ENCODE measurements around the gene ZMPSTE24.

Gene ZMPSTE24

GRCh38 chr1:40265298-40265697 is 7.3 kb downstream of the ZMPSTE24 start:
- FAIRE-seq, result no peak

DNA sequence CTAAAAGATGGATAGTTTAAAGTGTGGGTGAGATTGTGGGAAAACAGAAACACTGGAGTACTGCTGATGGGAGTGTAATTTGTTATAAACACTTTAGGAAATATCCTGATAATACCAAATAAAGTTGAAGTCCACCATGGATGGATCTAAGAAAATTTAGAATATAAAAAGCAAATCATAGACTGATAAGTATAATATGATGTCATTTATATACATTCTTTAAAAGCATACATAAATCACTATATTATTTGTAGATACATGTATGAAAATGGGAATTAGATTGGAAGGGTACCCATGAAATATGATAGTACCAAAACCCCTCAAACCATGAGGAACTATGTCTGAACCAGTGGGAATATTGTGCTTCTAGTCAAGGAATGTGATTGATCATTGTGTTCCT is 7.9 kb downstream of the ZMPSTE24 start:
- no peak for FAIRE-seq

- FAIRE-seq, result peak; percentile 47
Measured at GRCh38 chr1:40266786-40267535, 8.9 kb downstream of the ZMPSTE24 start.

- no peak for FAIRE-seq
Measured at GRCh38 chr1:40267767-40268187, 9.7 kb downstream of the ZMPSTE24 start.

GRCh38 chr1:40268211-40268610 is 10.2 kb downstream of the ZMPSTE24 start:
- FAIRE-seq, result no peak

DNA sequence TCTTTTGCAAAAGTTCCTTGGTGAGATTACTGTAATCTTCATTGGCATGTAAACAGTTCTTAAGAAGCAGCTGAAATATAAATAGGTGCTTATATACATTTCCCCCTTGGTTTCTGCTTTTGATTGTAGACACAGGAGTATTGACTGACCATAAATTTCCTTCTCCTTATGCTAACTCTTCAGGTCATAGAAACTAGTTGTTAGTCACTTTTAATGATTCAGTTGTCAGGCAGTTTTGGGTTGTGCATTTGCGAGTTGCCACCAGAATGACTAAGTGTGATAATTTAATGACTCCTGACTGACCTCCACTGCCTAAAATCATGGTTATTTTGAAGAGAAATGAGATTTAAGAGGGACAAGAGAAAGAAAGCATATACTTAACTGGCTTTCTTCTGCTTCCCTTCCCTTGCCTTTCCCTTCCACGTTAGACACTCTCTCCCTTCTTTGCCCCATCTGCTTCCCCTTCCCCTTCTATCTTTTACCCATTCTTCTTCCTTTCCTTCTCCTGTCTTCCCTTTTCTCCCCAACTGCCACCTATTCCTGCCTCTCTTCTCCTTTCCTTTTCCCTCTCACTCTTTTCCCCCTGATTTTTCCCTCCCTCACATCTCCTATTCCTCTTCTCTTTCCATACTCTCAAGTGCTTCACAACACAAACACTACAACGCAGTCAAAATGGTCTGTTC is 12.3 kb downstream of the ZMPSTE24 start:
- FAIRE-seq, result no peak

DNA sequence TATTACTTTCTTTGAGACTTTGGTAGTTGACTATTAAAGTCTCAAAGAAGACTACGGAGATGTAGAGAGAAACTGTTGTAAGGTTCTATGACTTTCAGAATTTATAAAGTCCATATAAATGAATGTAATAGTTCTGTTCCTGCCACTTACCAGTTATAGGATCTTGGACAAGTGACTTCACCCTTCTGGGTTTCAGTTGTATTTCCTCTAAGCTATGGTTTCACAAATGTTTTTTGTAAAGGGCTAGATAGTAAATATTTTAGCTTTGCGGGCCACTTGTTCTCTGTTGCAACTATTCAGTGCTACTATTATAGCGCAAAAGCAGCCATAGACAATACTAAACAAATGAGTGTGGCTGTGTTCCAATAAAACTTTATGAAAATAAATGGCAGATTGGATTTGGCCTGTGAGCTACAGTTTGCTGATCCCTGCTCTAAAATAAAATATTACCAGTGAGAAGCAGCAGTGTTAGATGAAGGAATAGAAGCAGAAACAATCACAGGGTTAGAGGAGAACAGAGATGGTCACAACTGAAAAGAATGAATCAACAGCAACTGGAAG is 14.7 kb downstream of the ZMPSTE24 start:
- FAIRE-seq, result no peak

DNA sequence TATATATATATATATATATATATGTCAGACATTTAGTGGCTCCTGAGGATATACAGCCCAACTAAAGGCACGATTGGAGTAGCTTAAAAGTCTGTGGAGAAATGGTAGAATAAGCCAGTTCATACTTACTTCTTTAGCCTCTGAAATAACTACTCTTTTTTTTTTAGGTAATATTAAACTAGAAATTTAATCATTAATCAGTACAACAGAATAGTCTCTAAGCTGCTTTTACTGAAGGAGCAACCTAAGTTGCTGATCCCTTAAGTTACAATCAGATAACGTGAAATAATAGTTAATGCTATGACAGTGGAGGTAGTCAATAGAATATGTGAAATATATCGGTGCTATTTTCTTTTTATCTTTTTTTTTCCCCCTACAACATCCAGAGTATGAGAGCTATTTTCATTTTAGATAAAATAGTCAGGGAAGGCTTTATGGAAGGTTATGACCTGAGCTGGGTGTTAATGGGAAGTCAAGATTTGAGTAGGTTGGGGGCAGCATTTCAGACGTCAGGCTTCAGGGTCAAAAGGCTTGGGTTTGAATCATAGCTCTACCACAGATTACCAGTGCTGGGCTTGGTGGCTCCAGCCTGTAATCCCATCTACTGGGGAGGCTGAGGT is 15.6 kb downstream of the ZMPSTE24 start:
- no peak for FAIRE-seq

DNA sequence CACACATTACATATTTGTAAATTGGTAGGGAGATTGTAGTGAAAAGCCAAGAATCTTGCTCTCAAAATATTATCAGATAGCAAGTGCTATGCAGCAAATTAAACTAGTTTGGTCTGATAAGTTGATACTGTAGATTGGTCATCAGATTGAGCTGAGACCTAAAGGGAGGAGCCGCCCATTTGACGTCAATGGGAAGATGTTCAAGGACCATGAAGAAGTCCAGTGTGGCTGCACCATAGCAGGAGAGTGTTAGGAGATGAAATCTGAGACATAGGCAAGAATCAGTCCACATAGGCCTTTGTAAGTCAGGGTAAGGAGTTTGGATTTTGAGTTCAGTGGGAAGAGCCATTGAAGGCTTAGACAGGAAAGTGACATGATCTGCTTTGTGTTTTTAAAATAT is 16.3 kb downstream of the ZMPSTE24 start:
- FAIRE-seq, result no peak

GRCh38 chr1:40276122-40276521 is 18.1 kb downstream of the ZMPSTE24 start:
- no peak for FAIRE-seq

DNA sequence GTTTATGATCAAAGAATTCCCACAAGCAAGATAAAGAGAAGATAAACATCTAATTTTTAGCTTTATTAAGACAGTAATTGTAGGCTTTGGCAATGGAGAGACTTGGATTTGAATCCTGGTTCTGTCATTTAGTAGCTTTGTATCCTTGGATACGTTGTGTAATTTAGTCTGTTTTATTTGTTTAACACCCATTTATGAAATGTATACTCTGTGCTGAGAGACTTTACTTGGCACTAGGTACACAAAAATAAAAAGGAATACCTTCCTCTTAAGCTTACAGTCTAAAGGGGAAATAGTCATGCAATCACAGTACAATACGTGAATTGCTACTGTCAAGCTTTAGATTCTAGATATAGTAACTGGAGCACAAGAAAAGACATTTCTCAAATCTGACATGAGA is 23.8 kb downstream of the ZMPSTE24 start:
- no peak for FAIRE-seq

- FAIRE-seq, result no peak
Measured at GRCh38 chr1:40291293-40291692, 33.3 kb downstream of the ZMPSTE24 start.

DNA sequence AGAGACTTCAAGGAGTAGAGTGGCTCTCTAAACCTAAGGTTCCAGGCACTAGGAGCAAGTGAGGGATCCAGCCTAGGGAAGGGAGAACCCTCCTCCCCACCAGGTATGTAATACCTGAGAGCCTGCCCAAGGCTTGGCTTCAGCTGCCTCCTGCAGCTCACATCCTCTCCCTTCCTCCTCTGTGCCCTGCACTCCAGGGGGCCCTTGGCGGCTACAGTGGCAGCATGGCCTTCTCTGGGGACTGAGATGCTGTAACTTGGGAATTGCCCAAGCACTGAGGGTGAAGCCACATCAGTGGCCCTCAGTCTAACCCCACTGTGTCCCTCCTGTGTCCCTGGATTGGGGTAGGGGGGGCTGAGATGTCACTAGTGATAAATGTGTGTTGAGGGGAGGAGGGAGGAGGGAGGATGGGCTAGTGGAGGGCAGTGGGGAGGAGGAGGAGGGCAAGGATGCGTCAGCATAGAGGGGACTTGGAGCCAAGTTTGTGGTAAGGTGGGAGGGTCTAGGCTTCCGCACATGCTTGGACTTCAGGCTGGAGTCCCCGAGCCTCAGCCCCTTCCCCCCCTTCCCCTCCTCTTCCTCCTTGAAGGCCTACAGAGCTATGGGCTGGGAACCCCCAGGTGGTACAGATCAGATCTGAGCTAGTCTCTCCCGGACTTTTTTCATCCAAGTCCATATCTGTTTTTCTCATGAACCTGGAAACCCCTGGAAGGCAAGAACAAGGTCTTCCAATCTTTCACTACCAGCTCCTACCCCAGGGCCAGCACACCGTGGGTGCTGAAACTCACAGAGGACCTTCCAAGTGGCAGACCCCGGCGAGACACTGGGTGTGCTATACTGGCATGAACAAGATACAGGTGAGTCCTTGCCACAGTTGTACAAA is 41.6 kb downstream of the ZMPSTE24 start:
- FAIRE-seq, result no peak

- no peak for FAIRE-seq
Measured at GRCh38 chr1:40300249-40300567, 42.2 kb downstream of the ZMPSTE24 start.

GRCh38 chr1:40300651-40301050 is 42.6 kb downstream of the ZMPSTE24 start:
- no peak for FAIRE-seq

DNA sequence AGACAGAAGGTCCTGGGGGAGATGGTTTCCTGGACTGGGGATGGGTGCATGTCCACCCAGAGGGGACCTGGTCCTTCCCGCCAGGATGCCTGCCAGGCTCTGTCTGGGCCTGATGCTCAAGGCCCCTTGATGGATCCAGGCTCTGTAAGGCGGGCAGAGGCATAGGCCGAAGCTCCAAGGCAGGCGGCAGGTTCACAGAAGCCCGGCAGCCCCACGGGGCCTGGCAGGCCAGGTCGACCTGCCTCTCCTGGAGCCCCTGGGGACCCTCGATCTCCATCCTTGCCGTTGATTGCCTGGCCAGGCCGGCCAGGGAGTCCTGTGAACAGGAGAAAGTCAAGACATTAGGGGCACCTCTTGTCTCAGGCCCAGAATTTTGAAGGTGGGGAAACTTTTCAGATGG is 43.0 kb downstream of the ZMPSTE24 start:
- no peak for FAIRE-seq

GRCh38 chr1:40301541-40302299 is 43.7 kb downstream of the ZMPSTE24 start:
- no peak for FAIRE-seq

DNA sequence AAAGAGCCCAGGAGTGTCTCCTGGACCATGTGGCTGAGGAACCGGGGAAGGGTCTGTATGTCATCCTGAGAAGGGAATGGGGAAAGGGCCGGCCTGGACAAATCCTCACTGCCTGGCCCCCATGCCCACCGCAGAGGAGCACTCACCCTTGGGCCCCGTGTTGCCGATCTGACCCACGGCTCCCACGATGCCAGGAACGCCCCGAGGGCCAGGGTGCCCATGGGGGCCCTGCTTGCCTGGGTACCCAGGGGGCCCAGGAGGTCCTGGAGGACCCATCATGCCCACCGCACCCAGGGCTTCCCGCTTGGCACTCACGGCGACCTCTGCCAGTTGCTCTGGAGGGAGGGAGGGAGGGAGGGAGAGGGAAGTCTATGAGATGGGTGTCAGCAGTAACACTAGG is 44.4 kb downstream of the ZMPSTE24 start:
- FAIRE-seq, result no peak

DNA sequence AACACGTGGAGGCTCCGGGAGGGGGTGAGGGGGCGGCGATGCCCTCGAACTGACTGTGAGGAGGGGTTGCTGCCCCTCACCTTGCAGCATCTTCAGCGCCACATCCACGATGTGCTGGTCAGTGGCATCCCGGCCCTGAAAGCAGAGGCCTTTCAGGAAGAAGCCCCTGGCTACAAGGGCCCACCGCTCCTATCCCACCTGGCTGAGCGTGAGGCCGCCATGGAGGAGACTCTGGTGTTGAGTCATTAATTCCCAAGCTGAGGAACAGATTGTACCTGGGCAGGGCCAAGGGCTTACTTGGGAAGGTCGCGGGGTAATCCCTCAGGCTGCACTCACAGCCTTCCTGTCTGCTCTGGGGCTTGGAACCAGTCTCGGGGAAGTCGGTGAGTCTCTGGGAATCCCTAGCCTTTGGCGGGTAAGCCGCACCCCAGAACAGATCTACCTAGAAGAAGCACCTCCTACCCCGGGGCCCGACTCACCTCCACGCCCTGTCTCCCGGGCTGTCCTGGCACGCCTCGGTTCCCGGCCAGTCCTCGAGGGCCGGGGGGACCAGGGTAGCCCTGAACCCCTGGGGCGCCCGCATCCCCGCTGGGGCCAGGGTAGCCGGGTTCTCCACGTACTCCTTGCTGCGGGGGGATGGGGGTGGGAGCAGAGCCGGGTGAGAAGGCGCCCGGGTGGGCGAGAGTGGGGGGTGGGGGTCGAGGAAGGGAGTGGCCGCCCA is 45.2 kb downstream of the ZMPSTE24 start:
- FAIRE-seq, result no peak

DNA sequence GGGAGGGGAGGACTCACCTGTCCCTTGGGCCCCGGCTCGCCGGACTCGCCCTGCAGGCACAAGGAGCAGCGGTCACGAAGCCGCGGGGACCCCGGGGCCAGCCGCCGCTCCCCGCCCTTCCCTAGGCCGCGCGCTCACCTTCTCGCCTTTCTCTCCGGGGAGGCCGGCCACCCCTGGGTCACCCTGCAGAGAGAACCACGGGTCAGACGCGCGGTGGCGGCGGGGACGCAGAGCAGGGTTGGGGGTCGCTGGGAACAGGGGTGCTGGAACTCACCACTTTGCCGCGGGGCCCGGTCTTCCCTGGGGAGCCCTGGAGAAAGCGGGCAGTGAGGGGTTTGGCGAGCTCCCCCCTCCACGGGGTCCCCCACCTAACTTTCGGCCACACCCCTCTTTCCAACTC is 45.8 kb downstream of the ZMPSTE24 start:
- no peak for FAIRE-seq

DNA sequence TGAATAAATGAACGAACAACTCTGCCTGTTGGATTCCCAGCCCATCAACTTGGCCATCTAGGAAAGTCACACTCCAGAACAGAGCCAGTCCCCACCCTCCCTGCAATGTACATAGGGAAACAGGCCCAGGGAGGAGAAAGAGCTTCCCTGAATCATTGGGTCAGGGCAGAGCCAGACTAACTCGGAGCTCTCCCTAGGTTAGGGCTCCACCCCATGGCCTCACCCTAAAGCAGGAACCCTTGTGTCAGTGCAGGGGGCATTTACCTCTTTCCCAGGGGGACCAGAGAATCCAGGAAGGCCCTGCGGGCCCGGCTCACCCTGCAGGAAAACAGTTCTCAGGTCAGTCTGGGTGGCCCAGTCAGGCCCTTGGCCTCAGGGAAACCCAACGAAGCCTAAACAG is 47.4 kb downstream of the ZMPSTE24 start:
- FAIRE-seq, result no peak
